GM12878 (cell line): ENCODE measurements around the gene DENND4C. TPM values are rescaled to one million over a fixed set of nuclear protein-coding genes. Genes with fewer than 3 reads are reported as not detected.

Source experiments
- BHLHE40 ChIP-seq, 2 experiments: fragments of 450-650 bp in 1 of 2; IDR thresholded peaks; 2 replicates each; pipeline ENCODE4 v1.6.1; 2011 to 2017; ENCODE audit warnings: low read depth in 2 of 2, borderline replicate concordance in 1 of 2, improper control_type of control experiment in 1 of 2, low read length in 1 of 2, mild to moderate bottlenecking in 1 of 2
- CHD2 ChIP-seq: IDR thresholded peaks from 2 replicates; pipeline ENCODE4 v1.6.1; 2011; ENCODE audit warnings: low read depth, low read length, improper control_type of control experiment, borderline replicate concordance
- EGR1 ChIP-seq, 2 experiments: IDR thresholded peaks; 1 replicate in 1 of 2; 2 replicates in 1 of 2; pipeline ENCODE4 v1.6.1; 2011 to 2012; ENCODE audit warnings: low read depth in 2 of 2, low read length in 2 of 2, borderline replicate concordance in 1 of 2, mild to moderate bottlenecking in 1 of 2, moderate library complexity in 1 of 2
- ETV6 ChIP-seq, 2 experiments: fragments of 450-650 bp in 1 of 2; IDR thresholded peaks in 1 of 2; conservative IDR thresholded peaks in 1 of 2; 2 replicates each; pipeline ENCODE4 v1.6.1; 2014; ENCODE audit warnings: antibody characterized with exemption in 1 of 2, borderline replicate concordance in 1 of 2, low read depth in 1 of 2, mild to moderate bottlenecking in 1 of 2, moderate library complexity in 1 of 2
- FOXM1 ChIP-seq: IDR thresholded peaks from 2 replicates; pipeline ENCODE4 v1.6.1; 2012; ENCODE audit warnings: low read depth, mild to moderate bottlenecking, inconsistent platforms, low read length, moderate library complexity
- KLF5 ChIP-seq: fragments of 450-650 bp; IDR thresholded peaks from 2 replicates; pipeline ENCODE4 v1.6.1; 2014; ENCODE audit warnings: mild to moderate bottlenecking; ENCODE audit not compliant: partially characterized antibody
- MEF2A ChIP-seq: IDR thresholded peaks from 2 replicates; pipeline ENCODE4 v1.6.1; 2011; ENCODE audit warnings: low read depth, mild to moderate bottlenecking, low read length, moderate library complexity; ENCODE audit not compliant: insufficient read depth
- MXI1 ChIP-seq: fragments of 150-350 bp; IDR thresholded peaks from 2 replicates; pipeline ENCODE4 v1.6.1; 2011; ENCODE audit warnings: low read depth, mild to moderate bottlenecking, inconsistent platforms, low read length, improper control_type of control experiment
- RAD21 ChIP-seq: IDR thresholded peaks from 2 replicates; pipeline ENCODE4 v1.6.1; 2011; ENCODE audit warnings: mild to moderate bottlenecking, low read depth, low read length, moderate library complexity; ENCODE audit not compliant: insufficient read depth
- RAD51 ChIP-seq: fragments of 450-650 bp; IDR thresholded peaks from 2 replicates; pipeline ENCODE4 v1.6.1; 2016; ENCODE audit warnings: moderate library complexity, mild to moderate bottlenecking, inconsistent platforms
- RB1 ChIP-seq: fragments of 450-650 bp; formaldehyde crosslinking; IDR thresholded peaks from 2 replicates; pipeline ENCODE4 v1.6.1; 2017; ENCODE audit warnings: mild to moderate bottlenecking, borderline replicate concordance
- TCF12 ChIP-seq: IDR thresholded peaks from 2 replicates; pipeline ENCODE4 v1.6.1; 2011; ENCODE audit warnings: low read depth, mild to moderate bottlenecking, low read length
- TCF3 ChIP-seq: IDR thresholded peaks from 2 replicates; pipeline ENCODE4 v1.6.1; 2012; ENCODE audit warnings: low read depth, mild to moderate bottlenecking, low read length, borderline replicate concordance; ENCODE audit not compliant: insufficient read depth
- polyA plus RNA-seq, 11 experiments: library from polyadenylated mRNA; depleted of rRNA in 4 of 11; unstranded in 6 of 11; stranded (reverse) in 5 of 11; fragments of >200 nt; fragmentation: Nextera tagmentation in 4 of 11; fragmentation: Illumina TruSeq in 1 of 11; extraction: Ambion mirVana in 4 of 11; extraction: Trizol in 1 of 11; gene quantifications; 1 replicate in 1 of 11; 2 replicates in 10 of 11; pipeline versions ENCODE4 v1.2.1 to v1.2.3, GENCODE V29; 2011 to 2016; ENCODE audit warnings: inconsistent platforms in 2 of 11, missing spikeins in 2 of 11, low read depth in 1 of 11
- total RNA-seq, 4 experiments: library from RNA; depleted of rRNA in 3 of 4; stranded (reverse); fragments of >200 nt in 3 of 4; fragmentation: Illumina TruSeq in 1 of 4; extraction: Trizol in 1 of 4; gene quantifications; 2 replicates each; pipeline versions ENCODE4 v1.2.1 to v1.2.3, GENCODE V29; 2013 to 2021
- TF ChIP-seq, protein P1 (sequence below), 3 experiments: IDR thresholded peaks in 2 of 3; conservative IDR thresholded peaks in 1 of 3; 2 replicates each; pipeline ENCODE4 v1.5.1; 2011; ENCODE audit warnings: low read depth in 3 of 3, low read length in 3 of 3, mild to moderate bottlenecking in 3 of 3, control low read depth in 2 of 3, moderate library complexity in 2 of 3, inconsistent platforms in 1 of 3, mixed read lengths in 1 of 3; ENCODE audit not compliant: control insufficient read depth in 2 of 3, insufficient read depth in 1 of 3; ENCODE audit errors: extremely low read depth in 1 of 3
- TF ChIP-seq, protein P2 (sequence below): IDR thresholded peaks from 2 replicates; pipeline ENCODE4 v1.6.1; 2011; ENCODE audit warnings: low read depth, low read length, improper control_type of control experiment, borderline replicate concordance
- TF ChIP-seq, protein P3 (sequence below): fragments of 450-650 bp; conservative IDR thresholded peaks from 2 replicates; pipeline ENCODE4 v1.6.1; 2017; ENCODE audit warnings: mild to moderate bottlenecking, moderate library complexity

The DENND4C gene
- total and polyA plus RNA-seq, 10 of the 15 experiments (the other 5 are each of a cell fraction or from before 2014, with no cell fraction given): 8.2 to 49.3 (median 24.7) TPM

DNA sequence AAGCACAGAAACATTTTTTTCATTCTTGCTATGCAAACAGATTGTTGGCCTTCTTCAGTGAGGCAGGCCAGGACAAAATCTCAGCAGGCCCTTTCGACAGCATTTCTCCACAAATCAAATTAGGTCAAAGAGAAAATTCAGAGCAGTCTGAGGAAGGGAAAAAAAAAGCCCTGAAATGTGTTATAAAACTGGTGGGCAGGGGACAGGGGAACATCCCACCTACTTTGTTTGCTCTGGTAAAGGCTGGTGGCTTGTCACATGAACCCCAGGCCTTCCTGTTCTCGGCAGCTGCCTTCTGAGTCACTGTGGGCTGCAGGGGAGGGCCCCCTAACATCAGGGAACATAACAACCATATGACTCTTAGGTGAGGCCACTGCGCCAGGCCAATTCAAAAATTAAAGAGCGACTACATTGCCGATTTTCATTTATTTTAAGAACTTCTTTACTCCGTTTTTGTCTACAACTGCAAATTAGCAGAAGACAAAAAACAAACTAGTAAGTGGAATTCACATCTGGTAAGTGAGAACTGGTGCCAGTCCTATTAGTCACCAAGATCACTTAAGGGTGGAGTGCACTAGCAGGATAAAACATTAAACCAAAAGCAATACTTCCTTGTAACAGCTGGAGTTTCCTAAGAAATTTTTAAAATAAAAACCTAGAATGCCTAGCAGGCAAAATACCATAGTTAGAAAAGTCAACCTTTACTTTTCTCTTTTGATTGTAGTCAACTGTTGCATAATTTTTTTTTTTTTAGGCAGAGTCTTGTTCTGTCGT is 46.2 kb upstream of the DENND4C start (continued):
- TF ChIP-seq, protein P1, sequence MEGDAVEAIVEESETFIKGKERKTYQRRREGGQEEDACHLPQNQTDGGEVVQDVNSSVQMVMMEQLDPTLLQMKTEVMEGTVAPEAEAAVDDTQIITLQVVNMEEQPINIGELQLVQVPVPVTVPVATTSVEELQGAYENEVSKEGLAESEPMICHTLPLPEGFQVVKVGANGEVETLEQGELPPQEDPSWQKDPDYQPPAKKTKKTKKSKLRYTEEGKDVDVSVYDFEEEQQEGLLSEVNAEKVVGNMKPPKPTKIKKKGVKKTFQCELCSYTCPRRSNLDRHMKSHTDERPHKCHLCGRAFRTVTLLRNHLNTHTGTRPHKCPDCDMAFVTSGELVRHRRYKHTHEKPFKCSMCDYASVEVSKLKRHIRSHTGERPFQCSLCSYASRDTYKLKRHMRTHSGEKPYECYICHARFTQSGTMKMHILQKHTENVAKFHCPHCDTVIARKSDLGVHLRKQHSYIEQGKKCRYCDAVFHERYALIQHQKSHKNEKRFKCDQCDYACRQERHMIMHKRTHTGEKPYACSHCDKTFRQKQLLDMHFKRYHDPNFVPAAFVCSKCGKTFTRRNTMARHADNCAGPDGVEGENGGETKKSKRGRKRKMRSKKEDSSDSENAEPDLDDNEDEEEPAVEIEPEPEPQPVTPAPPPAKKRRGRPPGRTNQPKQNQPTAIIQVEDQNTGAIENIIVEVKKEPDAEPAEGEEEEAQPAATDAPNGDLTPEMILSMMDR (IDR thresholded peaks at IDR 0.05 in 2 of 3, conservative IDR thresholded peaks at IDR 0.05 in 1 of 3; ENCODE audit: control insufficient read depth in 2 of 3, extremely low read depth in 1 of 3, insufficient read depth in 1 of 3, low read depth in 3 of 3, low read length in 3 of 3): 0 out of 6 replicates have a peak, but pooled peaks of 1 of the 3 experiments have one; percentile 0
- TF ChIP-seq RB1 (no peak), MXI1 (peak; percentile 68; the same call in 1 of the 2 replicates), EGR1 (IDR thresholded peaks at IDR 0.05; ENCODE audit: borderline replicate concordance in 1 of 2, low read depth in 2 of 2, low read length in 2 of 2) (peak in 1 of 2 experiments; percentile 14; a peak in 1 of 3 replicates), CHD2 (peak; percentile 30; the same call in 1 of the 2 replicates), FOXM1 (0 out of 2 replicates have a peak, but pooled peaks have one; percentile 39), TCF3 (peak; percentile 49; the same call in 1 of the 2 replicates), RAD21 (peak; percentile 19; the same call in 1 of the 2 replicates), BHLHE40 (IDR thresholded peaks at IDR 0.05; ENCODE audit: borderline replicate concordance in 1 of 2, low read depth in 2 of 2, low read length in 1 of 2) (peak; percentile 78 to 86; a peak in 3 of 4 replicates), KLF5 (no peak), TCF12 (peak; percentile 88), RAD51 (peak; percentile 85), ETV6 (conservative IDR thresholded peaks at IDR 0.05 in 1 of 2, IDR thresholded peaks at IDR 0.05 in 1 of 2; ENCODE audit: borderline replicate concordance in 1 of 2, low read depth in 1 of 2) (0 out of 4 replicates have a peak, but pooled peaks of 1 of the 2 experiments have one; percentile 34), MEF2A (no peak)
- TF ChIP-seq, protein P2, sequence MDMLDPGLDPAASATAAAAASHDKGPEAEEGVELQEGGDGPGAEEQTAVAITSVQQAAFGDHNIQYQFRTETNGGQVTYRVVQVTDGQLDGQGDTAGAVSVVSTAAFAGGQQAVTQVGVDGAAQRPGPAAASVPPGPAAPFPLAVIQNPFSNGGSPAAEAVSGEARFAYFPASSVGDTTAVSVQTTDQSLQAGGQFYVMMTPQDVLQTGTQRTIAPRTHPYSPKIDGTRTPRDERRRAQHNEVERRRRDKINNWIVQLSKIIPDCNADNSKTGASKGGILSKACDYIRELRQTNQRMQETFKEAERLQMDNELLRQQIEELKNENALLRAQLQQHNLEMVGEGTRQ: peak; percentile 13; the same call in 1 of the 2 replicates
- TF ChIP-seq, protein P3, sequence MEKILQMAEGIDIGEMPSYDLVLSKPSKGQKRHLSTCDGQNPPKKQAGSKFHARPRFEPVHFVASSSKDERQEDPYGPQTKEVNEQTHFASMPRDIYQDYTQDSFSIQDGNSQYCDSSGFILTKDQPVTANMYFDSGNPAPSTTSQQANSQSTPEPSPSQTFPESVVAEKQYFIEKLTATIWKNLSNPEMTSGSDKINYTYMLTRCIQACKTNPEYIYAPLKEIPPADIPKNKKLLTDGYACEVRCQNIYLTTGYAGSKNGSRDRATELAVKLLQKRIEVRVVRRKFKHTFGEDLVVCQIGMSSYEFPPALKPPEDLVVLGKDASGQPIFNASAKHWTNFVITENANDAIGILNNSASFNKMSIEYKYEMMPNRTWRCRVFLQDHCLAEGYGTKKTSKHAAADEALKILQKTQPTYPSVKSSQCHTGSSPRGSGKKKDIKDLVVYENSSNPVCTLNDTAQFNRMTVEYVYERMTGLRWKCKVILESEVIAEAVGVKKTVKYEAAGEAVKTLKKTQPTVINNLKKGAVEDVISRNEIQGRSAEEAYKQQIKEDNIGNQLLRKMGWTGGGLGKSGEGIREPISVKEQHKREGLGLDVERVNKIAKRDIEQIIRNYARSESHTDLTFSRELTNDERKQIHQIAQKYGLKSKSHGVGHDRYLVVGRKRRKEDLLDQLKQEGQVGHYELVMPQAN: no peak
